DMS53 (cell line): ENCODE results near the gene KCNT1.

Experiments
- DNase-seq: peaks from one replicate; lab custom pipeline; 2025; lab: John Stamatoyannopoulos, UW

Gene KCNT1

GRCh38 chr9:135747311-135747710 lies 45.3 kb downstream of the KCNT1 start:
- DNase-seq: no peak

- DNase-seq: no peak
Measured at GRCh38 chr9:135748676-135749075, 46.7 kb downstream of the KCNT1 start.

- no peak for DNase-seq
Measured at GRCh38 chr9:135749171-135750045, 47.4 kb downstream of the KCNT1 start.

- DNase-seq: no peak
Measured at GRCh38 chr9:135750786-135751185, 48.8 kb downstream of the KCNT1 start.

- DNase-seq: no peak
Measured at GRCh38 chr9:135751501-135751900, 49.5 kb downstream of the KCNT1 start.

GRCh38 chr9:135752281-135753204 lies 50.6 kb downstream of the KCNT1 start:
- DNase-seq: no peak

GRCh38 chr9:135753391-135754105 lies 51.6 kb downstream of the KCNT1 start:
- DNase-seq: no peak

- no peak for DNase-seq
Measured at GRCh38 chr9:135756576-135756975, 54.6 kb downstream of the KCNT1 start.

- no peak for DNase-seq
Measured at GRCh38 chr9:135757356-135757755, 55.4 kb downstream of the KCNT1 start.

GRCh38 chr9:135758056-135758455 lies 56.1 kb downstream of the KCNT1 start:
- no peak for DNase-seq

GRCh38 chr9:135758870-135759269 lies 56.9 kb downstream of the KCNT1 start:
- DNase-seq: no peak

GRCh38 chr9:135759676-135760300 lies 57.8 kb downstream of the KCNT1 start:
- DNase-seq: no peak

GRCh38 chr9:135760465-135760864 lies 58.5 kb downstream of the KCNT1 start:
- DNase-seq: no peak

- DNase-seq: no peak
Measured at GRCh38 chr9:135761150-135761844, 59.3 kb downstream of the KCNT1 start.

GRCh38 chr9:135761845-135762168 lies 59.8 kb downstream of the KCNT1 start:
- no peak for DNase-seq

- DNase-seq: no peak
Measured at GRCh38 chr9:135762921-135763320, 60.9 kb downstream of the KCNT1 start.

- no peak for DNase-seq
Measured at GRCh38 chr9:135763716-135764446, 61.9 kb downstream of the KCNT1 start.

- no peak for DNase-seq
Measured at GRCh38 chr9:135764731-135765130, 62.7 kb downstream of the KCNT1 start.

GRCh38 chr9:135765416-135765815 lies 63.4 kb downstream of the KCNT1 start:
- DNase-seq: no peak

GRCh38 chr9:135766251-135766650 lies 64.3 kb downstream of the KCNT1 start:
- no peak for DNase-seq

GRCh38 chr9:135766707-135767106 lies 64.7 kb downstream of the KCNT1 start:
- no peak for DNase-seq
